ENCODE measurements around the gene CDC42BPA. TPM values are rescaled to one million over a fixed set of nuclear protein-coding genes. Genes with fewer than 3 reads are reported as not detected.
"Not testable (repeated sequence)": the region's sequence is repeated elsewhere in the genome, so short reads cannot be mapped to it uniquely, and the experiment has no call there.

Gene CDC42BPA
- total and polyA plus RNA-seq, 12 donors, result 7.4 to 73.8 (median 37.2) TPM

DNA sequence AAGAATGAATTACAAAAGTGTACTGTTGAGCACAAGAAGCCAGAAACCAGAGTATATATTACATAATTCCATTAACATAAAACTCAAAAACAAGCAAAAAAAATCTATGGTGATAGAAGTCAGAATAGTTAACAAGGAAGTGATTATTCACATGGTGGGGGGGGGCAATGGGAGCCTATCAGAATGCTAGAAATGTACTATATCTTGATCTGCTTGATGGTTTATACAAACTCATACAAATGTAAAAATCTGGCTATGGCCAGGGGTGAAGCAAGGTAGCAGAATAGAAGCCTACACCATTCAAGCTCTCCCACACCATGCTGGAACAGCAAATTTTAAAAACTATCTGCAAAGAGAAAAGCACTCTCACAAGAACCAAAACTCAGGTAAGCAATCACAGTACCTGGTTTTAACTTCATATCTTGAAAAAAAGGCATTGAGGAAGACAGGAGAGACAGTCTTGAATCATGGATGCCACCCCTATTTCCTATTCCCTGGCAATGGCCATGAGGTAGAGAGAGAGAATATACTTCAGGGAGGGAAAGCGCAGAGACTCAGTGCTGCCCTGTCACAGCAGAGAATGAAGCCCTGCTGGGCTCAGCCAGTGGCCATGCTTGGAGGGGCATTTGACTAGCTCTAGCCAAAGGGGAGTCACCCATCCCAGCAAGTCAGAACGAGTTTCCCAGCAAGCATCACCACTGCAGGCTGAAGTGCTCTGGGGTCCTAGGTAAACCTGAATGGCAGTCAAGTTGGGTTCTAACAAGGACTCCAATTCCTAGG, 73.8 kb downstream of the CDC42BPA start:
- WGBS, 4 donors, result 90 to 96% (median 94%) methylated on average over 2 of the region's 2 CpGs
- Histone ChIP-seq H3K27me3 (no peaks in the 10 kb centered on the region), H3K27ac (no peak overlapping the region), H3K36me3 (replicated peaks in 1 of 2) (no peaks in the 10 kb centered on the region), H3K4me3 (no peak overlapping the region), H3K4me1 (replicated peaks in 1 of 2) (peaks cover 5 to 37% of the 10 kb centered on the region in 2 donors), H3K9me3 (replicated peaks in 1 of 3) (no peaks in the 10 kb centered on the region)
- DNase-seq, result no peak
- TF ChIP-seq POLR2A (IDR thresholded peaks at IDR 0.05), result no peak
- TF ChIP-seq, protein P1, sequence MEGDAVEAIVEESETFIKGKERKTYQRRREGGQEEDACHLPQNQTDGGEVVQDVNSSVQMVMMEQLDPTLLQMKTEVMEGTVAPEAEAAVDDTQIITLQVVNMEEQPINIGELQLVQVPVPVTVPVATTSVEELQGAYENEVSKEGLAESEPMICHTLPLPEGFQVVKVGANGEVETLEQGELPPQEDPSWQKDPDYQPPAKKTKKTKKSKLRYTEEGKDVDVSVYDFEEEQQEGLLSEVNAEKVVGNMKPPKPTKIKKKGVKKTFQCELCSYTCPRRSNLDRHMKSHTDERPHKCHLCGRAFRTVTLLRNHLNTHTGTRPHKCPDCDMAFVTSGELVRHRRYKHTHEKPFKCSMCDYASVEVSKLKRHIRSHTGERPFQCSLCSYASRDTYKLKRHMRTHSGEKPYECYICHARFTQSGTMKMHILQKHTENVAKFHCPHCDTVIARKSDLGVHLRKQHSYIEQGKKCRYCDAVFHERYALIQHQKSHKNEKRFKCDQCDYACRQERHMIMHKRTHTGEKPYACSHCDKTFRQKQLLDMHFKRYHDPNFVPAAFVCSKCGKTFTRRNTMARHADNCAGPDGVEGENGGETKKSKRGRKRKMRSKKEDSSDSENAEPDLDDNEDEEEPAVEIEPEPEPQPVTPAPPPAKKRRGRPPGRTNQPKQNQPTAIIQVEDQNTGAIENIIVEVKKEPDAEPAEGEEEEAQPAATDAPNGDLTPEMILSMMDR (IDR thresholded peaks at IDR 0.05), result no peak
- intact Hi-C loops (cut with DNase I), result loop anchor here (10.0 kb wide), 2 partner anchors 60 to 130 kb away; no protein-coding TSS in a partner anchor

- 89 to 98% (median 90%) methylated on average over 2 of the region's 2 CpGs for WGBS, 4 donors
- DNase-seq, result no peak
- no peak overlapping the region for H3K27ac ChIP-seq
- H3K36me3 ChIP-seq (replicated peaks in 1 of 2), result no peaks in the 10 kb centered on the region
- intact Hi-C loops (cut with DNase I), result loop anchor here (10.0 kb wide), 2 partner anchors 62 to 128 kb away; no protein-coding TSS in a partner anchor
- no peaks in the 10 kb centered on the region for H3K27me3 ChIP-seq
- TF ChIP-seq POLR2A (IDR thresholded peaks at IDR 0.05), result no peak
- TF ChIP-seq, protein P1 (IDR thresholded peaks at IDR 0.05), result no peak
- H3K9me3 ChIP-seq (replicated peaks in 1 of 3), result no peaks in the 10 kb centered on the region
- H3K4me3 ChIP-seq, result no peak overlapping the region
- peaks cover 5 to 37% of the 10 kb centered on the region in 2 donors for H3K4me1 ChIP-seq (replicated peaks in 1 of 2)
Observed at GRCh38 chr1:227242811-227243682, 75.2 kb downstream of the CDC42BPA start.

DNA sequence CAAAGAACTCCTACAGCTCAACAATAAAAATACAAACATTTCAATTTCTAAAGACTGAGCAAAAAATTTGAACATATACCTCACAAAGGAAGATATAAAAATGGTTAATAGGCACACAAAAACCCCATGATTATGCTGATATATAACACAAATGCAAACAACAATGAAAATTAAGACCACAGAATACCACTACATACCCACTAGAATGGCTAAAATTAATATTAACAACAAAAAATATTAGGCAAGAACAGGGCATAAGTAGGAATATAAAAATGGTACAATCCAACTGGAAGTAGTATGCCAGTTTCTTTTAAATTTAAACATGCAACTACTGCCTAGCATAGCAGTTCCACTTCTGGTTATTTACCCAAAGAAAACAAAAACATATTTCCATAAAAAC, 77.3 kb downstream of the CDC42BPA start:
- no peaks in the 10 kb centered on the region for H3K36me3 ChIP-seq (replicated peaks in 1 of 2)
- no peak overlapping the region for H3K27ac ChIP-seq
- H3K9me3 ChIP-seq (replicated peaks in 1 of 3), result no peaks in the 10 kb centered on the region
- TF ChIP-seq, protein P1 (IDR thresholded peaks at IDR 0.05), result no peak
- no peak for TF ChIP-seq POLR2A (IDR thresholded peaks at IDR 0.05)
- peaks cover 5 to 37% of the 10 kb centered on the region in 2 donors for H3K4me1 ChIP-seq (replicated peaks in 1 of 2)
- DNase-seq, result no peak
- intact Hi-C loops (cut with DNase I), result loop anchor here (10.0 kb wide), 2 partner anchors 64 to 126 kb away; no protein-coding TSS in a partner anchor
- H3K4me3 ChIP-seq, result no peak overlapping the region
- no peaks in the 10 kb centered on the region for H3K27me3 ChIP-seq

GRCh38 chr1:227234998-227235405, 83.3 kb downstream of the CDC42BPA start:
- H3K27me3 ChIP-seq, result no peaks in the 10 kb centered on the region
- peak in 2 of 7 donors; percentile 18 to 35 for DNase-seq
- no peaks in the 10 kb centered on the region for H3K9me3 ChIP-seq (replicated peaks in 1 of 3)
- WGBS, 4 donors, result 77 to 86% (median 85%) methylated on average over 1 of the region's 1 CpG
- H3K36me3 ChIP-seq (replicated peaks in 1 of 2), result no peaks in the 10 kb centered on the region
- no peak overlapping the region for H3K27ac ChIP-seq
- peaks cover 0 to 2% of the 10 kb centered on the region in 2 donors for H3K4me1 ChIP-seq (replicated peaks in 1 of 2)
- TF ChIP-seq POLR2A (IDR thresholded peaks at IDR 0.05), result no peak
- TF ChIP-seq, protein P1 (IDR thresholded peaks at IDR 0.05), result peak; percentile 36 to 56 (median 44)
- no peak overlapping the region for H3K4me3 ChIP-seq
- intact Hi-C loops (cut with DNase I), result loop anchor here (10.0 kb wide), 1 partner anchor 200 kb away; no protein-coding TSS in a partner anchor

DNA sequence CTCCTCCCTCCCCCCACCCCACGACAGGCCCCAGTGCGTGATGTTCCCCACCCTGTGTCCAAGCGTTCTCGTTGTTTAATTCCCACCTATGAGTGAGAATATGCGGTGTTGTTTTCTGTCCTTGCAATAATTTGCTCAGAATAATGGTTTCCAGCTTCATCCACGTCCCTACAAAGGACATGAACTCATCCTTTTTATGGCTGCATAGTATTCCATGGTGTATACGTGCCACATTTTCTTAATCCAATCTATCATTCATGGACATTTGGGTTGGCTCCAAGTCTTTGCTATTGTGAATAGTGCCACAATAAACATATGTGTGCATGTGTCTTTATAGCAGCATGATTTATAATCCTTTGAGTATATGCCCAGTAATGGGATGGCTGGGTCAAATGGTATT, 87.2 kb downstream of the CDC42BPA start:
- not testable (repeated sequence) for H3K27me3 ChIP-seq; H3K4me1 ChIP-seq (replicated peaks in 1 of 2); DNase-seq; H3K9me3 ChIP-seq (replicated peaks in 1 of 3); H3K36me3 ChIP-seq (replicated peaks in 1 of 2); H3K4me3 ChIP-seq; H3K27ac ChIP-seq
- 92 to 97% (median 94%) methylated on average over 7 of the region's 7 CpGs for WGBS, 4 donors
- intact Hi-C loops (cut with DNase I), result loop anchor here (10.0 kb wide), 1 partner anchor 204 kb away; no protein-coding TSS in a partner anchor
